Mucosa of descending colon (tissue), 3 donors: ENCODE results near the gene ZFAND2A. TPM values are rescaled to one million over a fixed set of nuclear protein-coding genes. Genes with fewer than 3 reads are reported as not detected.
"Not testable (repeated sequence)": the region's sequence is repeated elsewhere in the genome, so short reads cannot be mapped to it uniquely, and the experiment has no call there.

Experiments
- ATAC-seq: fragments of 200-7000 bp; cut with Tn5 transposase; one replicate; pipeline ENCODE4 v1.9.1; 2020; ENCODE audit warnings: mild to moderate bottlenecking, moderate library complexity
- DNase-seq, 3 donors: peaks; one replicate each; pipeline ENCODE4 v3.0.0-alpha.2; 2020
- H3K36me3 ChIP-seq: fragments of 200-600 bp; one replicate; pipeline ENCODE4 v1.8.0; 2021; ENCODE audit warnings: low read depth, mild to moderate bottlenecking
- H3K4me1 ChIP-seq: fragments of 200-600 bp; one replicate; pipeline ENCODE4 v1.8.0; 2021; ENCODE audit warnings: low read depth, mild to moderate bottlenecking
- H3K4me3 ChIP-seq: fragments of 200-600 bp; one replicate; pipeline ENCODE4 v1.8.0; 2021; ENCODE audit warnings: mild to moderate bottlenecking
- H3K9me3 ChIP-seq: fragments of 200-600 bp; one replicate; pipeline ENCODE4 v1.8.0; 2021; ENCODE audit warnings: mild to moderate bottlenecking
- CTCF ChIP-seq: fragments of 200-600 bp; IDR thresholded peaks from one replicate; pipeline ENCODE4 v1.8.0; 2022; ENCODE audit warnings: antibody characterized with exemption, mild to moderate bottlenecking
- intact Hi-C, 2 donors: fragments of 100-400 bp; cut with DNase I in 1 of 2; cut with micrococcal nuclease in 1 of 2; formaldehyde crosslinking; loops; one replicate each; pipeline versions ENCODE4 v1.11.0 to v1.11.1; 2022; cut with DNase I, micrococcal nuclease
- total RNA-seq, 3 donors: library from RNA; stranded (reverse); fragmentation: NEBNext Ultra II Directional in 2 of 3; extraction: Animal tissue kit (Norgen Biotek cat#: 25700) in 2 of 3; gene quantifications; one replicate each; pipeline versions ENCODE4 v1.2.1 to v1.2.4, GENCODE V29; 2021 to 2023
- donor health status: DM: no; HTN: no; CAD: no; lungs with moderate emphysema.
- donor health status: DM: no; HTN: no; CAD: no.
- donor health status: DM: no; HTN: yes; CAD: no.

The ZFAND2A gene
- total RNA-seq, 3 donors from 2014 or later = 39.3 to 49.9 (median 45.3) TPM

- H3K4me3 ChIP-seq = no peak overlapping the region
- H3K9me3 ChIP-seq = no peaks in the 10 kb centered on the region
- no peak for ATAC-seq
- no peaks in the 10 kb centered on the region for H3K36me3 ChIP-seq
- peaks cover 6% of the 10 kb centered on the region for H3K4me1 ChIP-seq
- intact Hi-C loops = loop anchor here in 1 of 2 donors (10.0 kb wide), 1 partner anchor 178 kb away; no protein-coding TSS in a partner anchor
- TF ChIP-seq CTCF = no peak
- no peak for DNase-seq
Observed at GRCh38 chr7:1172666-1173523, 12.9 kb upstream of the ZFAND2A start.

- H3K9me3 ChIP-seq, H3K4me1 ChIP-seq, H3K4me3 ChIP-seq, H3K36me3 ChIP-seq, DNase-seq, ATAC-seq: not testable (repeated sequence)
- intact Hi-C loops = loop anchor here in 1 of 2 donors (10.0 kb wide), 1 partner anchor 177 kb away; no protein-coding TSS in a partner anchor
Observed at GRCh38 chr7:1171516-1171915, 11.5 kb upstream of the ZFAND2A start.

GRCh38 chr7:1170741-1171501, 10.9 kb upstream of the ZFAND2A start:
- Histone ChIP-seq H3K9me3 (no peaks in the 10 kb centered on the region), H3K36me3 (no peaks in the 10 kb centered on the region), H3K4me1 (no peaks in the 10 kb centered on the region), H3K4me3 (no peak overlapping the region)
- TF ChIP-seq CTCF = no peak
- ATAC-seq = no peak
- intact Hi-C loops = loop anchor here in 1 of 2 donors (10.0 kb wide), 1 partner anchor 176 kb away; no protein-coding TSS in a partner anchor
- DNase-seq = no peak

GRCh38 chr7:1169409-1170368, 9.7 kb upstream of the ZFAND2A start:
- no peaks in the 10 kb centered on the region for H3K36me3 ChIP-seq
- H3K4me3 ChIP-seq = no peak overlapping the region
- ATAC-seq (peak; percentile 38), DNase-seq (peak in 2 of 3 donors; percentile 79 to 86)
- intact Hi-C loops = loop anchor here in 1 of 2 donors (10.0 kb wide), 1 partner anchor 175 kb away; no protein-coding TSS in a partner anchor
- peak; percentile 23 for TF ChIP-seq CTCF
- H3K4me1 ChIP-seq = no peaks in the 10 kb centered on the region
- no peaks in the 10 kb centered on the region for H3K9me3 ChIP-seq

GRCh38 chr7:1168422-1168821, 8.4 kb upstream of the ZFAND2A start:
- no peak for TF ChIP-seq CTCF
- ATAC-seq (no peak), DNase-seq (no peak)
- H3K36me3 ChIP-seq = no peaks in the 10 kb centered on the region
- intact Hi-C loops = no loop called here
- no peaks in the 10 kb centered on the region for H3K9me3 ChIP-seq
- H3K4me3 ChIP-seq = no peak overlapping the region
- H3K4me1 ChIP-seq = no peaks in the 10 kb centered on the region
